ENCODE results near the gene MRPL1.
"Not testable (repeated sequence)": the region's sequence is repeated elsewhere in the genome, so short reads cannot be mapped to it uniquely, and the experiment has no call there.

MRPL1 gene

GRCh38 chr4:77954690-77955089 is 92.1 kb downstream of the MRPL1 start:
- intact Hi-C loops (cut with micrococcal nuclease), result no loop called here
- Mint-ChIP-seq H3K36me3 (ENCODE audit: low read depth) (peaks cover 37% of the 10 kb centered on the region), H3K9me3 (no peaks in the 10 kb centered on the region), H3K27me3 (no peaks in the 10 kb centered on the region), H3K4me1 (ENCODE audit: low read depth) (no peaks in the 10 kb centered on the region), H3K4me3 (no peak overlapping the region), H3K27ac (no peak overlapping the region)

- Mint-ChIP-seq H3K4me3 (no peak overlapping the region), H3K4me1 (ENCODE audit: low read depth) (no peaks in the 10 kb centered on the region), H3K9me3 (no peaks in the 10 kb centered on the region), H3K36me3 (ENCODE audit: low read depth) (peaks cover 26% of the 10 kb centered on the region), H3K27me3 (no peaks in the 10 kb centered on the region), H3K27ac (no peak overlapping the region)
- intact Hi-C loops (cut with micrococcal nuclease), result no loop called here
These were observed 94.3 kb downstream of the MRPL1 start for GRCh38 chr4:77956917-77957316.

- H3K9me3 Mint-ChIP-seq, result no peaks in the 10 kb centered on the region
- no peak overlapping the region for H3K27ac Mint-ChIP-seq
- H3K4me1 Mint-ChIP-seq (ENCODE audit: low read depth), result no peaks in the 10 kb centered on the region
- H3K36me3 Mint-ChIP-seq (ENCODE audit: low read depth), result peaks cover 12% of the 10 kb centered on the region
- no peaks in the 10 kb centered on the region for H3K27me3 Mint-ChIP-seq
- intact Hi-C loops (cut with micrococcal nuclease), result loop anchor here (1.0 kb wide), 1 partner anchor 558 kb away; no protein-coding TSS in a partner anchor
- no peak overlapping the region for H3K4me3 Mint-ChIP-seq
These were observed 96.3 kb downstream of the MRPL1 start for GRCh38 chr4:77958897-77959296.

- H3K36me3 Mint-ChIP-seq (ENCODE audit: low read depth), result peaks cover 3% of the 10 kb centered on the region
- no peaks in the 10 kb centered on the region for H3K4me1 Mint-ChIP-seq (ENCODE audit: low read depth)
- no peaks in the 10 kb centered on the region for H3K9me3 Mint-ChIP-seq
- H3K4me3 Mint-ChIP-seq, result no peak overlapping the region
- no peaks in the 10 kb centered on the region for H3K27me3 Mint-ChIP-seq
- intact Hi-C loops (cut with micrococcal nuclease), result loop anchor here (1.0 kb wide), 1 partner anchor 558 kb away; no protein-coding TSS in a partner anchor
- H3K27ac Mint-ChIP-seq, result no peak overlapping the region
These were observed 97.1 kb downstream of the MRPL1 start for GRCh38 chr4:77959566-77960338.

GRCh38 chr4:77960367-77960766 is 97.7 kb downstream of the MRPL1 start:
- Mint-ChIP-seq H3K9me3 (no peaks in the 10 kb centered on the region), H3K4me3 (no peak overlapping the region), H3K27ac (no peak overlapping the region), H3K4me1 (ENCODE audit: low read depth) (no peaks in the 10 kb centered on the region), H3K27me3 (no peaks in the 10 kb centered on the region), H3K36me3 (ENCODE audit: low read depth) (no peaks in the 10 kb centered on the region)
- intact Hi-C loops (cut with micrococcal nuclease), result no loop called here

GRCh38 chr4:77963004-77963403 is 100.4 kb downstream of the MRPL1 start:
- no peaks in the 10 kb centered on the region for H3K9me3 Mint-ChIP-seq
- H3K4me3 Mint-ChIP-seq, result no peak overlapping the region
- no peak overlapping the region for H3K27ac Mint-ChIP-seq
- intact Hi-C loops (cut with micrococcal nuclease), result no loop called here
- no peaks in the 10 kb centered on the region for H3K4me1 Mint-ChIP-seq (ENCODE audit: low read depth)
- no peaks in the 10 kb centered on the region for H3K27me3 Mint-ChIP-seq
- no peaks in the 10 kb centered on the region for H3K36me3 Mint-ChIP-seq (ENCODE audit: low read depth)

GRCh38 chr4:77973657-77974056 is 111.0 kb downstream of the MRPL1 start:
- H3K27me3 Mint-ChIP-seq; H3K4me3 Mint-ChIP-seq; H3K4me1 Mint-ChIP-seq (ENCODE audit: low read depth); intact Hi-C loops (cut with micrococcal nuclease); H3K9me3 Mint-ChIP-seq; H3K27ac Mint-ChIP-seq; H3K36me3 Mint-ChIP-seq (ENCODE audit: low read depth): not testable (repeated sequence)

GRCh38 chr4:77982900-77983540 is 120.4 kb downstream of the MRPL1 start:
- H3K4me1 Mint-ChIP-seq (ENCODE audit: low read depth); H3K27me3 Mint-ChIP-seq; H3K9me3 Mint-ChIP-seq; intact Hi-C loops (cut with micrococcal nuclease); H3K4me3 Mint-ChIP-seq; H3K36me3 Mint-ChIP-seq (ENCODE audit: low read depth); H3K27ac Mint-ChIP-seq: not testable (repeated sequence)

- H3K36me3 Mint-ChIP-seq (ENCODE audit: low read depth); H3K9me3 Mint-ChIP-seq; H3K27me3 Mint-ChIP-seq; H3K4me3 Mint-ChIP-seq; intact Hi-C loops (cut with micrococcal nuclease); H3K4me1 Mint-ChIP-seq (ENCODE audit: low read depth); H3K27ac Mint-ChIP-seq: not testable (repeated sequence)
These were observed 121.1 kb downstream of the MRPL1 start for GRCh38 chr4:77983612-77984311.

- H3K36me3 Mint-ChIP-seq (ENCODE audit: low read depth), result no peaks in the 10 kb centered on the region
These were observed 127.3 kb downstream of the MRPL1 start for GRCh38 chr4:77989968-77990367.

GRCh38 chr4:77990456-77990855 is 127.8 kb downstream of the MRPL1 start:
- no peaks in the 10 kb centered on the region for H3K27me3 Mint-ChIP-seq
- no peaks in the 10 kb centered on the region for H3K9me3 Mint-ChIP-seq
- H3K4me3 Mint-ChIP-seq, result no peak overlapping the region
- H3K27ac Mint-ChIP-seq, result no peak overlapping the region
- no peaks in the 10 kb centered on the region for H3K36me3 Mint-ChIP-seq (ENCODE audit: low read depth)
- H3K4me1 Mint-ChIP-seq (ENCODE audit: low read depth), result no peaks in the 10 kb centered on the region
- intact Hi-C loops (cut with micrococcal nuclease), result no loop called here

More at GRCh38 chr4:77989968-77990367, 127.3 kb downstream of the MRPL1 start:
- Mint-ChIP-seq H3K27me3 (no peaks in the 10 kb centered on the region), H3K4me1 (ENCODE audit: low read depth) (no peaks in the 10 kb centered on the region), H3K27ac (no peak overlapping the region), H3K4me3 (no peak overlapping the region), H3K9me3 (no peaks in the 10 kb centered on the region)
- intact Hi-C loops (cut with micrococcal nuclease), result no loop called here

GRCh38 chr4:77990904-77991358 is 128.3 kb downstream of the MRPL1 start:
- no peaks in the 10 kb centered on the region for H3K36me3 Mint-ChIP-seq (ENCODE audit: low read depth)
- H3K4me3 Mint-ChIP-seq, result no peak overlapping the region
- H3K9me3 Mint-ChIP-seq, result no peaks in the 10 kb centered on the region
- intact Hi-C loops (cut with micrococcal nuclease), result no loop called here
- H3K4me1 Mint-ChIP-seq (ENCODE audit: low read depth), result no peaks in the 10 kb centered on the region
- no peaks in the 10 kb centered on the region for H3K27me3 Mint-ChIP-seq
- H3K27ac Mint-ChIP-seq, result no peak overlapping the region

- H3K4me3 Mint-ChIP-seq, result no peak overlapping the region
- H3K36me3 Mint-ChIP-seq (ENCODE audit: low read depth), result no peaks in the 10 kb centered on the region
- intact Hi-C loops (cut with micrococcal nuclease), result no loop called here
- no peaks in the 10 kb centered on the region for H3K9me3 Mint-ChIP-seq
- no peak overlapping the region for H3K27ac Mint-ChIP-seq
- no peaks in the 10 kb centered on the region for H3K27me3 Mint-ChIP-seq
- no peaks in the 10 kb centered on the region for H3K4me1 Mint-ChIP-seq (ENCODE audit: low read depth)
These were observed 130.0 kb downstream of the MRPL1 start for GRCh38 chr4:77992581-77992980.

GRCh38 chr4:77994194-77994721 is 131.6 kb downstream of the MRPL1 start:
- Mint-ChIP-seq H3K4me1 (ENCODE audit: low read depth) (no peaks in the 10 kb centered on the region), H3K36me3 (ENCODE audit: low read depth) (no peaks in the 10 kb centered on the region), H3K27me3 (no peaks in the 10 kb centered on the region), H3K9me3 (no peaks in the 10 kb centered on the region), H3K27ac (no peak overlapping the region), H3K4me3 (no peak overlapping the region)
- intact Hi-C loops (cut with micrococcal nuclease), result no loop called here
